Measurements from ENCODE around the gene ERBB4. TPM values are rescaled to one million over a fixed set of nuclear protein-coding genes. Genes with fewer than 3 reads are reported as not detected.

ERBB4 gene
- total RNA-seq, 2 donors from 2014 or later = 1.0 to 32.8 TPM

- Histone ChIP-seq H3K36me3 (no peaks in the 10 kb centered on the region), H3K4me1 (replicated peaks) (no peaks in the 10 kb centered on the region), H3K27ac (no peak overlapping the region), H3K4me3 (no peak overlapping the region), H3K9me3 (no peaks in the 10 kb centered on the region), H3K27me3 (replicated peaks; ENCODE audit: insufficient read depth) (no peaks in the 10 kb centered on the region)
- intact Hi-C loops (cut with DNase I) = no loop called here
- DNase-seq (ENCODE audit: low spot score) = no peak
- TF ChIP-seq, protein P1, sequence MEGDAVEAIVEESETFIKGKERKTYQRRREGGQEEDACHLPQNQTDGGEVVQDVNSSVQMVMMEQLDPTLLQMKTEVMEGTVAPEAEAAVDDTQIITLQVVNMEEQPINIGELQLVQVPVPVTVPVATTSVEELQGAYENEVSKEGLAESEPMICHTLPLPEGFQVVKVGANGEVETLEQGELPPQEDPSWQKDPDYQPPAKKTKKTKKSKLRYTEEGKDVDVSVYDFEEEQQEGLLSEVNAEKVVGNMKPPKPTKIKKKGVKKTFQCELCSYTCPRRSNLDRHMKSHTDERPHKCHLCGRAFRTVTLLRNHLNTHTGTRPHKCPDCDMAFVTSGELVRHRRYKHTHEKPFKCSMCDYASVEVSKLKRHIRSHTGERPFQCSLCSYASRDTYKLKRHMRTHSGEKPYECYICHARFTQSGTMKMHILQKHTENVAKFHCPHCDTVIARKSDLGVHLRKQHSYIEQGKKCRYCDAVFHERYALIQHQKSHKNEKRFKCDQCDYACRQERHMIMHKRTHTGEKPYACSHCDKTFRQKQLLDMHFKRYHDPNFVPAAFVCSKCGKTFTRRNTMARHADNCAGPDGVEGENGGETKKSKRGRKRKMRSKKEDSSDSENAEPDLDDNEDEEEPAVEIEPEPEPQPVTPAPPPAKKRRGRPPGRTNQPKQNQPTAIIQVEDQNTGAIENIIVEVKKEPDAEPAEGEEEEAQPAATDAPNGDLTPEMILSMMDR (IDR thresholded peaks at IDR 0.05) = no peak
- TF ChIP-seq POLR2A (IDR thresholded peaks at IDR 0.05) (no peak), POLR2AphosphoS5 (IDR thresholded peaks at IDR 0.05) (no peak)
- whole genome bisulfite sequencing = 68% methylated on average over 3 of the region's 3 CpGs
These were observed 352.4 kb downstream of the ERBB4 start for GRCh38 chr2:212186166-212186565.

- H3K36me3 ChIP-seq = no peaks in the 10 kb centered on the region
- H3K9me3 ChIP-seq = no peaks in the 10 kb centered on the region
- no peak overlapping the region for H3K27ac ChIP-seq
- WGBS = 60% methylated on average over 1 of the region's 1 CpG
- H3K27me3 ChIP-seq (replicated peaks; ENCODE audit: insufficient read depth) = no peaks in the 10 kb centered on the region
- no peak for TF ChIP-seq POLR2A (IDR thresholded peaks at IDR 0.05)
- TF ChIP-seq POLR2AphosphoS5 (IDR thresholded peaks at IDR 0.05) = no peak
- TF ChIP-seq, protein P1 (IDR thresholded peaks at IDR 0.05) = no peak
- DNase-seq (ENCODE audit: low spot score) = no peak
- no peaks in the 10 kb centered on the region for H3K4me1 ChIP-seq (replicated peaks)
- intact Hi-C loops (cut with DNase I) = no loop called here
- H3K4me3 ChIP-seq = no peak overlapping the region
These were observed 357.0 kb downstream of the ERBB4 start for GRCh38 chr2:212181646-212182045.

DNA sequence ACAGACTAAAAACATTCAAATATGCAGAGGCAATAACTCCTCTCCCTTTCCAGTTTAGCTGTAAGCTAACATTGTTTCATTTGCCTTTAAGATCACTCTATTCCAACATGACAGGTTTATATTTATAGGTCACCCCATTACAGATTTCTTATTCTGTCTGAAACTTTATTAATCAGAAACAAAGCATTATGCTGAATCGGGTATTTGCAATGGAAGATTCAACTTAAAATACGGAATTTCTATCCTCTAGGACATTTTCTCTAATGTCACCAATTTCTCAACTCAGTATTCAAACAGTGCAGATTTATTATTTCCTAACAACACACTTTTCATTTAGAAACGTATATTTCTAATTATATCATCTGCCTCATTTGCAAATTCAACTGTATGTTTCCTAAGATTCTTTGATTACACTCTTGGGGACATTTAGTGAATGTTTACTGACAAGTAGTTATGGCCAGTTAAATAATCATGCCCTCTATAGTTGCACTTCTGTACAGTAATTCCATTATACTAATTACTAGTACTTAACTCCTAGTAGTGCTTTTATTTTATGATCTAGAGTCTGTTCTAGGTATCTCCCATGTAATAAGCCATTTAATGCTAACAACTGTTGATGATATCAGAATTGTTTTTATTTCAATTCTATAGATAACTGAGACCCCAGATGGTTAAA, 358.1 kb downstream of the ERBB4 start:
- no peak for DNase-seq (ENCODE audit: low spot score)
- TF ChIP-seq, protein P1 (IDR thresholded peaks at IDR 0.05) = no peak
- WGBS = 84% methylated on average over 3 of the region's 3 CpGs
- Histone ChIP-seq H3K4me3 (no peak overlapping the region), H3K36me3 (no peaks in the 10 kb centered on the region), H3K27ac (no peak overlapping the region), H3K27me3 (replicated peaks; ENCODE audit: insufficient read depth) (no peaks in the 10 kb centered on the region), H3K9me3 (no peaks in the 10 kb centered on the region), H3K4me1 (replicated peaks) (no peaks in the 10 kb centered on the region)
- intact Hi-C loops (cut with DNase I) = no loop called here

- no peak overlapping the region for H3K4me3 ChIP-seq
- H3K27ac ChIP-seq = no peak overlapping the region
- no peak for DNase-seq (ENCODE audit: low spot score)
- 47% methylated on average over 2 of the region's 2 CpGs for WGBS
- intact Hi-C loops (cut with DNase I) = no loop called here
- H3K4me1 ChIP-seq (replicated peaks) = no peaks in the 10 kb centered on the region
- H3K27me3 ChIP-seq (replicated peaks; ENCODE audit: insufficient read depth) = no peaks in the 10 kb centered on the region
- no peak for TF ChIP-seq POLR2A (IDR thresholded peaks at IDR 0.05)
- no peaks in the 10 kb centered on the region for H3K9me3 ChIP-seq
- H3K36me3 ChIP-seq = no peaks in the 10 kb centered on the region
These were observed 360.9 kb downstream of the ERBB4 start for GRCh38 chr2:212177724-212178123.

DNA sequence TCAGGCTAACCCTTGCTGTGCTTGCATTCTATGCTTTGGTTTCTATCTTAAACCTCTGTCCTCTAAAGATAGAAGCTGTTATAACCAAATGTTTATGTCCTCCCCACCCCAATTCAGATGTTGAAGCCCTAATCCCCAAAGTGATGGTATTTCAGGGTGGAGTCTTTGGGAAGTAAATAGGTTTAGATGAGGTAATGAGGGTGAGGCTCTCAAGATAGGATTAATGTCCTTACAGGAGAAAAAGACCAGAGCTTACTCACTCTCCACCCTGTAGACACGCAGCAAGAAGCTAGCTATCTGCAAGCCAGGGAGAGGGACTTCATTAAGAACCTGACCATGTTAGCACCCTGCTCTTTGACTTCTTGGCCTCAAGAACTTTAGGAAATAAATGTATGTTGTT, 362.5 kb downstream of the ERBB4 start:
- intact Hi-C loops (cut with DNase I) = no loop called here
- 81% methylated on average over 1 of the region's 1 CpG for WGBS
- DNase-seq (ENCODE audit: low spot score) = no peak
- Histone ChIP-seq H3K27ac (no peak overlapping the region), H3K4me1 (replicated peaks) (no peaks in the 10 kb centered on the region), H3K9me3 (no peaks in the 10 kb centered on the region), H3K36me3 (no peaks in the 10 kb centered on the region), H3K4me3 (no peak overlapping the region), H3K27me3 (replicated peaks; ENCODE audit: insufficient read depth) (no peaks in the 10 kb centered on the region)
- TF ChIP-seq POLR2A (IDR thresholded peaks at IDR 0.05) = no peak
- no peak for TF ChIP-seq POLR2AphosphoS5 (IDR thresholded peaks at IDR 0.05)
- TF ChIP-seq, protein P1 (IDR thresholded peaks at IDR 0.05) = no peak

Measured in prostate gland (tissue), 2 donors.